NOMO-1 treated with DMSO at 0.1 percent for 48 hours (cell line): Measurements from ENCODE around the gene PHKG1.
"Not testable (repeated sequence)": the region's sequence is repeated elsewhere in the genome, so short reads cannot be mapped to it uniquely, and the experiment has no call there.

Experiments
- DNase-seq: peaks from one replicate; lab custom pipeline; 2025; ENCODE audit not compliant: unreplicated experiment; lab: John Stamatoyannopoulos, UW

The PHKG1 gene

GRCh38 chr7:56092789-56093531 lies at the start of gene PHKG1:
TSS of gene PHKG1 (minus strand) at chr7:56092952. CDS start at chr7:56088941, 4,011 bp downstream.
- no peak for DNase-seq

GRCh38 chr7:56131062-56131461 lies 38.3 kb upstream of the PHKG1 start:
- DNase-seq = not testable (repeated sequence)

- DNase-seq = no peak
These were observed 34.7 kb upstream of the PHKG1 start for GRCh38 chr7:56127241-56127975.

GRCh38 chr7:56125831-56126230 lies 33.1 kb upstream of the PHKG1 start:
- DNase-seq = peak; percentile 79

GRCh38 chr7:56124981-56125380 lies 32.2 kb upstream of the PHKG1 start:
- no peak for DNase-seq

- no peak for DNase-seq
These were observed 28.7 kb upstream of the PHKG1 start for GRCh38 chr7:56121440-56121839.

- DNase-seq = no peak
These were observed 23.2 kb upstream of the PHKG1 start, which contains the start of gene NUPR2 for GRCh38 chr7:56115852-56116538. TSS of gene NUPR2 (minus strand) at chr7:56116417. CDS start at chr7:56116314, 103 bp downstream.

- DNase-seq = not testable (repeated sequence)
These were observed 19.5 kb upstream of the PHKG1 start for GRCh38 chr7:56112244-56112643.

GRCh38 chr7:56110611-56111010 lies 17.9 kb upstream of the PHKG1 start:
- DNase-seq = no peak

- DNase-seq = no peak
These were observed 15.2 kb upstream of the PHKG1 start for GRCh38 chr7:56107954-56108258.

- DNase-seq = peak; percentile 98
These were observed 13.6 kb upstream of the PHKG1 start, which contains the start of gene CHCHD2 for GRCh38 chr7:56106108-56107073. TSS of gene CHCHD2 (minus strand) at chr7:56106476. CDS start at chr7:56106413, 63 bp downstream.

GRCh38 chr7:56105508-56105907 lies 12.8 kb upstream of the PHKG1 start:
- DNase-seq = peak; percentile 31

- not testable (repeated sequence) for DNase-seq
These were observed 11.4 kb upstream of the PHKG1 start for GRCh38 chr7:56104138-56104537.

GRCh38 chr7:56099653-56100052 lies 6.9 kb upstream of the PHKG1 start:
- no peak for DNase-seq

- not testable (repeated sequence) for DNase-seq
These were observed 5.6 kb upstream of the PHKG1 start for GRCh38 chr7:56098187-56099008.

GRCh38 chr7:56097700-56098099 lies 4.9 kb upstream of the PHKG1 start:
- DNase-seq = no peak

GRCh38 chr7:56092388-56092787 lies 364 bp downstream of the PHKG1 start:
- DNase-seq = not testable (repeated sequence)

GRCh38 chr7:56091591-56091990 lies 1.2 kb downstream of the PHKG1 start:
- DNase-seq = no peak

- DNase-seq = no peak
These were observed 5.3 kb downstream of the PHKG1 start for GRCh38 chr7:56087445-56087844.

GRCh38 chr7:56086761-56087160 lies 6.0 kb downstream of the PHKG1 start:
- no peak for DNase-seq
